Stimulated activated CD4-positive, alpha-beta T cell treated with anti-CD3 and anti-CD28 coated beads, Interleukin-12 subunit alpha, Interleukin-12 subunit beta, amount 100 ng/mL, for 4 hours (primary cell): ENCODE measurements around the gene TRIM26.
"Not testable (repeated sequence)": the region's sequence is repeated elsewhere in the genome, so short reads cannot be mapped to it uniquely, and the experiment has no call there.

Source experiments
- DNase-seq: peaks from one replicate; pipeline ENCODE4 v3.0.0-alpha.2; 2020

TRIM26 gene

GRCh38 chr6:30169658-30170614 lies 43.3 kb downstream of the TRIM26 start:
- DNase-seq, result no peak

- no peak for DNase-seq
Observed at GRCh38 chr6:30168741-30169140, 44.5 kb downstream of the TRIM26 start.

- DNase-seq, result no peak
Observed at GRCh38 chr6:30167101-30167500, 46.1 kb downstream of the TRIM26 start.

- not testable (repeated sequence) for DNase-seq
Observed at GRCh38 chr6:30165238-30165637, 48.0 kb downstream of the TRIM26 start.

- DNase-seq, result no peak
Observed at GRCh38 chr6:30164714-30165113, 48.5 kb downstream of the TRIM26 start.

GRCh38 chr6:30163918-30164654 lies 49.1 kb downstream of the TRIM26 start:
- no peak for DNase-seq

- DNase-seq, result peak; percentile 49
Observed at GRCh38 chr6:30163090-30163917, 49.9 kb downstream of the TRIM26 start, which contains the start of gene TRIM15. TSS of gene TRIM15 (plus strand) at chr6:30163546. CDS start at chr6:30163685, 139 bp downstream.

GRCh38 chr6:30162265-30163089 lies 50.7 kb downstream of the TRIM26 start:
- no peak for DNase-seq

- DNase-seq, result no peak
Observed at GRCh38 chr6:30160785-30161531, 52.2 kb downstream of the TRIM26 start, which contains the start of gene TRIM10. TSS of gene TRIM10 (minus strand) at chr6:30161211. CDS start at chr6:30160858, 353 bp downstream.

GRCh38 chr6:30160008-30160784 lies 53.0 kb downstream of the TRIM26 start:
- DNase-seq, result no peak

- no peak for DNase-seq
Observed at GRCh38 chr6:30158475-30159040, 54.6 kb downstream of the TRIM26 start.

GRCh38 chr6:30157999-30158398 lies 55.2 kb downstream of the TRIM26 start:
- DNase-seq, result no peak

- no peak for DNase-seq
Observed at GRCh38 chr6:30157581-30157980, 55.6 kb downstream of the TRIM26 start.

- no peak for DNase-seq
Observed at GRCh38 chr6:30156774-30157173, 56.4 kb downstream of the TRIM26 start.

- no peak for DNase-seq
Observed at GRCh38 chr6:30156262-30156599, 57.0 kb downstream of the TRIM26 start.

- no peak for DNase-seq
Observed at GRCh38 chr6:30155520-30156261, 57.5 kb downstream of the TRIM26 start.

GRCh38 chr6:30154709-30155519 lies 58.3 kb downstream of the TRIM26 start:
- no peak for DNase-seq

GRCh38 chr6:30154061-30154460 lies 59.1 kb downstream of the TRIM26 start:
- no peak for DNase-seq
